Tibial artery (tissue), 4 donors: ENCODE data around the gene TMPRSS9.

Source experiments
- DNase-seq, 2 donors: peaks; one replicate each; pipeline ENCODE4 v3.0.0-alpha.2; 2019
- H3K27ac ChIP-seq, 2 donors: fragments of 200-600 bp; sonication (generic) in 1 of 2; 1 replicate in 1 of 2; 2 replicates in 1 of 2; pipeline ENCODE4 v1.5.1; 2018 to 2019; ENCODE audit warnings: mild to moderate bottlenecking in 1 of 2
- H3K27me3 ChIP-seq, 2 donors: fragments of 200-600 bp; sonication (generic) in 1 of 2; one replicate each; pipeline versions ENCODE4 v1.5.1 to v1.6.0; 2016 to 2019
- H3K36me3 ChIP-seq, 3 donors: fragments of 200-600 bp; sonication (generic) in 2 of 3; one replicate each; pipeline ENCODE4 v1.5.1; 2016 to 2019; ENCODE audit warnings: mild to moderate bottlenecking in 2 of 3
- H3K4me1 ChIP-seq, 4 donors: fragments of 200-600 bp; sonication (generic) in 2 of 4; 1 replicate in 3 of 4; 2 replicates in 1 of 4; pipeline ENCODE4 v1.5.1; 2016 to 2019
- H3K4me3 ChIP-seq, 2 donors: fragments of 200-600 bp; sonication (generic) in 1 of 2; 1 replicate in 1 of 2; 2 replicates in 1 of 2; pipeline ENCODE4 v1.5.1; 2018 to 2019; ENCODE audit warnings: mild to moderate bottlenecking in 2 of 2
- H3K9me3 ChIP-seq, 3 donors: fragments of 200-600 bp; sonication (generic) in 1 of 3; one replicate each; pipeline ENCODE4 v1.5.1; 2016 to 2019
- CTCF ChIP-seq, 2 experiments: fragments of 200-600 bp in 1 of 2; fragments of 450-650 bp in 1 of 2; IDR thresholded peaks; one replicate each; pipeline ENCODE4 v1.5.1; 2017 to 2019; ENCODE audit warnings: antibody characterized with exemption in 2 of 2, mild to moderate bottlenecking in 1 of 2, moderate library complexity in 1 of 2
- intact Hi-C: fragments of 100-400 bp; cut with DNase I; formaldehyde crosslinking; loops from one replicate; pipeline ENCODE4 v1.15.0; 2023; ENCODE audit warnings: low total_unique reads

Gene TMPRSS9

GRCh38 chr19:2353159-2353886 lies 6.7 kb upstream of the TMPRSS9 start:
- H3K36me3 ChIP-seq: peaks cover 16 to 62% (median 46%) of the 10 kb centered on the region in 3 donors
- no peak for DNase-seq

GRCh38 chr19:2353887-2354592 lies 6.0 kb upstream of the TMPRSS9 start:
- no peak for DNase-seq
- H3K27me3 ChIP-seq: no peaks in the 10 kb centered on the region
- no peaks in the 10 kb centered on the region for H3K9me3 ChIP-seq
- H3K4me1 ChIP-seq: no peaks in the 10 kb centered on the region
- no peak overlapping the region for H3K27ac ChIP-seq
- intact Hi-C loops: no loop called here
- TF ChIP-seq CTCF (IDR thresholded peaks at IDR 0.05): no peak
- H3K4me3 ChIP-seq: no peak overlapping the region
- peaks cover 10 to 54% (median 39%) of the 10 kb centered on the region in 3 donors for H3K36me3 ChIP-seq

More at GRCh38 chr19:2353159-2353886, 6.7 kb upstream of the TMPRSS9 start:
- intact Hi-C loops: no loop called here
- no peak for TF ChIP-seq CTCF (IDR thresholded peaks at IDR 0.05)
- no peaks in the 10 kb centered on the region for H3K9me3 ChIP-seq
- no peak overlapping the region for H3K27ac ChIP-seq
- H3K27me3 ChIP-seq: no peaks in the 10 kb centered on the region
- H3K4me3 ChIP-seq: no peak overlapping the region
- H3K4me1 ChIP-seq: no peaks in the 10 kb centered on the region

GRCh38 chr19:2354670-2355069 lies 5.4 kb upstream of the TMPRSS9 start:
- no peak overlapping the region for H3K27ac ChIP-seq
- no peaks in the 10 kb centered on the region for H3K9me3 ChIP-seq
- intact Hi-C loops: no loop called here
- H3K4me3 ChIP-seq: no peak overlapping the region
- H3K4me1 ChIP-seq: no peaks in the 10 kb centered on the region
- no peak for DNase-seq
- peaks cover 10 to 52% (median 38%) of the 10 kb centered on the region in 3 donors for H3K36me3 ChIP-seq
- TF ChIP-seq CTCF (IDR thresholded peaks at IDR 0.05): no peak
- H3K27me3 ChIP-seq: peaks cover 0 to 6% of the 10 kb centered on the region in 2 donors

GRCh38 chr19:2355168-2356035 lies 4.7 kb upstream of the TMPRSS9 start:
- H3K36me3 ChIP-seq: peaks cover 8 to 45% (median 36%) of the 10 kb centered on the region in 3 donors
- peaks cover 0 to 13% of the 10 kb centered on the region in 2 donors for H3K27me3 ChIP-seq
- intact Hi-C loops: no loop called here
- no peaks in the 10 kb centered on the region for H3K9me3 ChIP-seq
- no peak overlapping the region for H3K4me3 ChIP-seq
- H3K4me1 ChIP-seq: no peaks in the 10 kb centered on the region
- TF ChIP-seq CTCF (IDR thresholded peaks at IDR 0.05): no peak
- H3K27ac ChIP-seq: no peak overlapping the region
- no peak for DNase-seq

- Histone ChIP-seq H3K27ac (no peak overlapping the region), H3K4me3 (no peak overlapping the region), H3K27me3 (peaks cover 0 to 21% of the 10 kb centered on the region in 2 donors), H3K4me1 (no peaks in the 10 kb centered on the region), H3K9me3 (no peaks in the 10 kb centered on the region), H3K36me3 (peaks cover 5 to 37% (median 28%) of the 10 kb centered on the region in 3 donors)
- intact Hi-C loops: no loop called here
- TF ChIP-seq CTCF (IDR thresholded peaks at IDR 0.05): no peak
- DNase-seq: no peak
These were observed 3.9 kb upstream of the TMPRSS9 start for GRCh38 chr19:2356036-2356646.
